HPDE6-E6E7 (cell line): ENCODE results near the gene ENDOV.

Experiments
- DNase-seq: peaks from one replicate; pipeline ENCODE4 v3.0.0; 2011; ENCODE audit warnings: missing footprints; ENCODE audit errors: extremely low spot score

Gene ENDOV

DNA sequence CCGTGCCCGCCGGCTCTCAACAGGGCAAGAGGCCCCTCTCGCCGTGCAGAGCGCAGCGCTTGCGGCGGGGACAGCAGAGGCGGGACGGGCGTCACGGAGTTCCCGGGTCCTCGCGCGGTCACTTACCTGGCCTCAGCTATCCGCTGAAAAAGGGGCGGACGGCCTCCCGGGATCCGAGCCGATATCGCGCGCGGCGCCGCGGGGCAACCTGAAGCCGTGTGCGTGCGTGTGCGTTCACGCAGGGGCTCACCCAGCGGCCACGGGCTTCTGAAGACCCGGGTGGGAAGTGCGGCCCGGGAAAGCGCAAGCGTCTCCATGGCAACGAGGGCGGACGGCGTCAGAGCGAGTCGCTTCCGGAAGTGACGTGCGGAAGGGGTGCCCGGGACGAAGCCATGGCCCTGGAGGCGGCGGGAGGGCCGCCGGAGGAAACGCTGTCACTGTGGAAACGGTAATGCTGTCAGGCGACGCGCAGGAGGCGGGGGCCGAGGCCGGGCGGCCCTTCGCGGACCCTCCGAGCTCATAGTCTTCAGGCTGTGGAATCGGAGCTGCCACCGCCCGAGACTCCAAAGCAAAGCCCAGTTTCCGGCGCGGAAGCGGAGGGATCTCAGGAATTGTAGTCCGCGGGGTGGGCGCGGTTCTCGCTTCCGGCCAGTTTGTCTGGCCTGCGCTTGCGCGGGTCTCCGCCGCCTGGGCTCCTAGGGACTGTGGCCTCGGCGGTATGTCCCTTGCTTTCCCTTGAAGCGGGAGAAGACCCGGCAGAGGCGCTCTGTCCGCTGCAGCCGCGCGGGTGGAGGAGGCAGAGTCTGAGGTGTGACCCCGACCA lies at the start of gene ENDOV:
Gene ENDOV (plus strand): TSS at position 365 of the 823 bp plus-strand sequence. CDS start 28 bp downstream, at position 393.
- peak; percentile 99 for DNase-seq

DNA sequence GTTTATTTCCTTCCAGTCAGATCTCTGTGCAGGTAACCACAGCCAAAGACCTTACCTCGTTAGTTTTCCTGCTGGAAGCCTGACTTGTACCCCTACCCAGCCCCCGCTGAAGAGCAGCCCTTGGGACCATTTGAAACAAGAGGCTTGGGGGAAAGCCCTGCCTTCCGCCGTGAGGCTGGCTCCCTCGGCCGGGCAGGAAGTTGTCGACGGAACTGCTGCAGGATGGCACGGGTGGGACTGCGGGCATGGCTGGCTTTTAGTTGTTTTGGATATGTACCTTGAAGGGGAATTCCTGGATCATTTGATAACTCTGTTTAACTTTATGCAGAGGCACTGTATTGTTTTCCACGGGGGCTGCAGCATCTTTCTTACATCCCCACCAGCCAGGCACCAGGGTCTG lies 49.0 kb upstream of the ENDOV start:
- DNase-seq: no peak

DNA sequence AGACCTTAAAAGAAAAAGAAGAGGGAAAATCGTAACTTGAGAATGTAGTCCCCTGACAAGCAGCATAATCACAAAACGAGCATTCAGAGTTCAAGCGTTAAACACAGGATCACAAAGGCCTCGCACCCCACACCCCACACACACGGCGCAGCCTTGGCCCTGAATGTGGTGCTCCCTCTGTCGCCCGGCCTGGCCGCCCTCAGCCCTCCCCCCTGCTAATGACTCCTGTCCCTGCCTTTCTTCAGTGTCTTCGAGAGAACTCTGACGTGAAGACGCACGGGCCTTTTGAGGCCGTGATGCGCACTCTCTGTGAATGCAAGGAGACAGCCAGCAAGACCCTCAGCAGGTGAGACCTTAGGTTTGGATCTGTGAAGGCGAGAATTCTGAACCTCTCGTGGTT lies 47.5 kb upstream of the ENDOV start:
- no peak for DNase-seq

DNA sequence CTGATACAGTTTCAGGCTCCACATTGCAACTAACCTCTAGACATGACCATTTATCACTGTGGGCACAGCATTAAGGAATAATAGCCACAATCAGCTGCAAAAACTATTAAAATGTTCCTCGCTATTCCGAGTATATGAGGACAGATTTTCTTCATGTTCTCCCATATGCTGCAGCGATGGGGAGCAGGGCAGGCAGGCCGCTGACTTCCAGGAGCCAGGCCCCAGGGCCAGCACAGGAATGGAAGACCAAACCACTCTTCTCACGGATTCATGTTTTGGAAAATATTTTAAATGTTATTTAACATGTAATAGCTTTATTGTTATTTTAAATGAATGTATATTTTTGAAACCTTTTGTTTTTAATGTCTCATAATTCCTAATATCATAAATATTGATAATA lies 43.8 kb upstream of the ENDOV start:
- DNase-seq: no peak

DNA sequence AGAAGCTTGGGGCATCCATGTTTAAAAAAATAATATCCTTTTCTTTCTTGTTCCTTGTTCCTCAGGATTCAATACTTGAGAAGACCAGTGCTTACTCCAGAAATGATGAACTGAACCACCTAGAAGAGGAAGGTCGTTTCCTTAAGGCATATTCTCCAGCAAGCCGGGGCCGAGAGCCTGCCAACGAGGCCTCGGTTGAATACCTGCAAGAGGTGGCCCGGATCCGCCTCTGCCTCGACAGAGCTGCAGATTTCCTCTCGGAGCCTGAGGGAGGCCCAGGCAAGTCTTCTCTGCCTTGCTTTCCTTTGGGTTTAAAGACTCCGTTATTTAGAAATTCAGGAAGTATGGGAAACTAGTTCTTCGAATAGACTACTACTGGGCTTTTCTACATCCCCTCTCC lies 42.5 kb upstream of the ENDOV start:
- no peak for DNase-seq

DNA sequence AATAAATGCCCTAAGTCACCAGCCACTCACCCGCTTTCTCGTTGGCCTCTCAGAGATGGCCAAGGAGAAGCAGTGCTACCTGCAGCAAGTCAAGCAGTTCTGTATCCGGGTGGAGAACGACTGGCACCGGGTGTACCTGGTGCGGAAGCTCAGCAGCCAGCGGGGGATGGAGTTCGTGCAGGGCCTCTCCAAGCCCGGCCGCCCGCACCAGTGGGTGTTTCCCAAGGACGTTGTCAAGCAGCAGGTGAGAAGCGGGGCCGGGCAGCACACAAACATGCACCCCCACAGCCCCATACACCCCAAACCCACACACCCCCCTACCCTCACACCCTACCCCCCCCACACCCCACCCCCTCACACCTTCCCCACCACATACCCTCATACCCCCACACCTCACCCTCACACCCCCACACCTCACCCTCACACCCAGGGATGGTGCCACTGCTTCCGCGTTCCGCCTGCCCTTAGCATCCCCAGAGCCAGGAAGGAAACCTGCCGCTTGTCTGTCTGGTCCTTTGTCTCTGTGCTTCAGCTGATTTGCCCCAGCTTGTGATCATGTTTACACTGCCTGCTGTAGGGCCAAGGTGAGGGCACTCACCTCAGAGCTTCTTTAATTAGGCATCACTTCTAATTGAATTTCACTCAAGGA lies 41.9 kb upstream of the ENDOV start:
- no peak for DNase-seq

DNA sequence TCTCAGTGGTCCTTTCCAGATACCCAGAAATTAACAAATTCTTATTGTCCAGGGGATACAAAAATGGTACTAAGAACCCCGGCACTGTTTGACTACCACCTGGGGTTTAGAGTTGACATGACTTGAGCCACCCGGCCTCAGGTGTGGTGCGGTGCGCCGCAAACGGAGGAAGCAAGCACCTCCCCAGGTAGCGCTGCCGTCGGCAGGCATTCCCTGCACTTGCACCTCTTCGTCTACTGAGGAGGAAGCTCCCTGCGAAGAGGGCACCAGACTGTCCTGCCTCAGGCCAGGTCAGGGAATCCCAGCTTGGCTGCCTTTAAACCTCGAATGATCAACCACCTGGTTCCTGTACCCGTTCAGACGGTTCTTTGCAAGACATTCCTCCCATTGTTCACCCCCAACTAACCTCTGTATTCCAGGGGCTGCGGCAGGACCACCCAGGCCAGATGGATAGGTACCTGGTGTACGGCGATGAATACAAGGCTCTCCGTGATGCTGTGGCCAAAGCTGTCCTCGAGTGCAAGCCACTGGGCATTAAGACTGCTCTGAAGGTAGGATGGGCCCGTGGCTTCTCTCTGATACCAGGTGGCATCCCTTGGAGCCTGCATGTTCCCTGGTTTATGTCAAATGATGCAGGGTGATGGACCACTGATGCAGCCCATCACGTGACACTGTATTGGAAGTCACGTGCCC lies 40.8 kb upstream of the ENDOV start:
- no peak for DNase-seq

DNA sequence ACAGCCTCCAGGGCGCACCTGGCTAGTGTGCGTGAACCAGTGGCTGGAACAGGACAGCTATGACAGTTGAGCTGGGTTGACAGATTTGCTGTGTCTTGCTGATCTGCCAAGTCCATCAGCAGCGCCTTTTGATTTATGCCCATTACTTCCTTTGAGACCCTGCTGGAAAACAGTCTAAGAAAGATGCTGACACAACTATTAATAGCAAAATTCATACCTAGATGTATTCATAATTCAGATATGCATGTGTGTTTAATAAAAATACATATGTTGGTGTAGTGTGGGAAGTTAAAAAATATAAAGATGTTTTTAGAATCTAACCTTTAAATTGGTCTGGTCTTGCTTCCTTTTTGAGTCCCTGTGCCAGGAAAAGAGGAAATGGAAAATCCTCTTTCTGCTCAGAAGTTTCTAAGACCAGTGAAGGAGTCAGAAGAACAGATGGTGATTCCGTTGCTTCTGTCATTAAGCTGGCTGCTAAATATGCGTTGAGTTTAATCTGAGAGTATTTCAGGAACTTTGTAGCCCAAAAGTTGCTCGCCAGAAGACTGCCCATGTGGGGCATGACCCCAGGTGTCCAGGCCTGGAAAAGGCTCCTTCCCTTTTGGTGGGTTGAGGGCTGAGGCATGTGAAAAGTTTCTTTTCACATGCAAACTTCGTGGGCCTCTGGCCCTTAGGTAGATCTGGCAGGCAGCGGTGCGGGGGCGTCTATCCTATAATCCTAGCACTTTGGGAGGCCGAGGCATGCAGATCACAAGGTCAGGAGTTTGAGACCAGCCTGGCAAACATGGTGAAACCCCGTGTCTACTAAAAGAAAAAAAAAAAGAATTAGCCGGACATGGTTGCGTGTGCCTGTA lies 40.0 kb upstream of the ENDOV start:
- DNase-seq: no peak

DNA sequence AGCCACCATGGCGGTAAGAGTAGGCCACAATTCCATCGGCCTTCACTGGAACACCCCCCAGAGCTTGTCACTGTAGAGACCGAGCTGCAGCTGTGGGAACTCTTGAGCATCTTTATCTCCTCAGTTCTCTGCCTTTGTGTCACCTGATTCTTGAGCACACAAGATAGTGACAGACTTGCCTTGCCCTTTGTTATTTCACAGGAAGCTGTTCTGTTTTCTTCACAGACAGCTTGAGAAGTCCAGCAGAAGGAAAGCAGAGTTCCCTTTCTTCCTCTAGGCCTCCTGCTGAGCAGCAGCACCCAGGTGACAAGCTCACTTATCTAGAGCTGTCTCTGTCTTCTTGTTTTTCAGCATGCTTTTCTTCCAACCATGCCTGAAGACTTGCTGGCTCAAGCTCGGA lies 38.4 kb upstream of the ENDOV start:
- DNase-seq: no peak

DNA sequence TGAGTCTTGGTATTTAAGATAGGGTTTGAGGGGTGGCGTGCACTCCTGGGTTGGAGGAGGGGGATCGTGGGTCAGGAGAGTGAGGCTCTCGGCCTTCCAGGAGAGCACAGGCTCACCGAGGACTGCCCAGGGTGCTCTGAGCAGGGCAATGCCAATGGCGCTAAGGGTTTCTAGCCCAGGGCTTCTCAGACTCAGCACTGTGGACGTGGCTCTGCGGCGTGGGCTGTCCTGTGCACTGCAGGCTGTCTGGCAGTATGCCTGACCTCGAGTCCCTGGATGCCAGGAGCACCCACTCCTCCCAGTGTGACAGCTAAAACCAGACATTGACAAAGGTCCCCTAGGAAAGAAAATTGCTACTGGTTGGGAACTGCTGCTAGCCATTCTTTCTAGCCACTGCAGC lies 37.2 kb upstream of the ENDOV start:
- DNase-seq: no peak

DNA sequence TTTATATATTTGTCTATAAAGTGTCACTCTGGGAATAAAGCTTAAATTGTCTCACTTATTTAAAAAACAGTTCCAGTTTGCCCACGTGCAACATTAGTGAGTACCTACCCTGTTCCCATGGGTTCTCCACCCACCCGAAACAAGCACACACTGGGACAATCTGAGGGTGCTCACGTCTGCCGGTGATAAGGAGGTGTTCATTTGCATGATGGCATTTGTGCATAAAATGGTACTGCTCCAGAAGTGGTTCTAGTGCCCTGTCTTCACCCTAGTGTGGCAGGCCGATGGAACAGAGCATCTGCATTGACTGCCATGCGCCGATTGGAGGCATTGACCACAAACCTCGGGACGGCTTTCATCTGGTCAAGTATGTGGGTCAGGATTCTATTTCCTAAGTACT lies 35.6 kb upstream of the ENDOV start:
- DNase-seq: no peak

DNA sequence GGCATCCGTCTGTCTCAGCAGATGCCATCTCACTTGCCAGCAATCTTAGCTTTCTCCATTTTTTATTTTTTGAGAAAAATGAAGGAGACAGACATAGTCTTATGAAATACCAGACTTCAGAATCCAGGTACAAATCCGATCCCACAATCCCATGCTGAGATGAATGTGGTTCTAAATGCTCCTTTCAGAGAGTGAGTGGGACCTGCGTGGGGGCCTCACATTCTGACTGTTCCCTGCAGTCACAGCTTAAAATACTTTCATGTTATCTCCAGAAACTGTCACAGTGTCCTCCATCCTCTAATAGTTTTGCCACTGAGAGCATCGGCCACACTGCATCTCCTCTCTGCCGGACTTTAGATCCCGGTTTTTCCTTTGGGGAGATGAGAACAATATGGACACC lies 34.9 kb upstream of the ENDOV start:
- DNase-seq: no peak

DNA sequence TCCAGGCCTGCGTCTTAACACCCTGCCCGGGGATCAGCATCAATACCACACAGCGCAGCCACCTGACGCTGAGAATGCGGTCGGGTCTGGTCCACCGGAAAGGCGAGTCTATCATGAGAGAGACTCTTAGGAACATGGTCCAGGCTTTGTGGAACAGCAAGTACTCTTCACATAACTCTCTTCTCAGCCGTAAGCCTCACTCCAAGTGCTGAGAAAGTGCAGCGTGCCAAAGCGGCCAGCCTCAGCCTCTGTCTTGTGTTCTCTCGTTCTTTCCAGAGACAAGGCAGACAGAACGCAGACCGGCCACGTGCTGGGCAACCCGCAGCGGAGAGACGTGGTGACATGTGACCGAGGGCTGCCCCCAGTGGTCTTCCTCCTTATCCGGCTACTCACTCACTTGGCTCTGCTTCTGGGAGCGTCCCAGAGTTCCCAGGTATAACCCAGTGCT lies 34.4 kb upstream of the ENDOV start:
- DNase-seq: no peak

DNA sequence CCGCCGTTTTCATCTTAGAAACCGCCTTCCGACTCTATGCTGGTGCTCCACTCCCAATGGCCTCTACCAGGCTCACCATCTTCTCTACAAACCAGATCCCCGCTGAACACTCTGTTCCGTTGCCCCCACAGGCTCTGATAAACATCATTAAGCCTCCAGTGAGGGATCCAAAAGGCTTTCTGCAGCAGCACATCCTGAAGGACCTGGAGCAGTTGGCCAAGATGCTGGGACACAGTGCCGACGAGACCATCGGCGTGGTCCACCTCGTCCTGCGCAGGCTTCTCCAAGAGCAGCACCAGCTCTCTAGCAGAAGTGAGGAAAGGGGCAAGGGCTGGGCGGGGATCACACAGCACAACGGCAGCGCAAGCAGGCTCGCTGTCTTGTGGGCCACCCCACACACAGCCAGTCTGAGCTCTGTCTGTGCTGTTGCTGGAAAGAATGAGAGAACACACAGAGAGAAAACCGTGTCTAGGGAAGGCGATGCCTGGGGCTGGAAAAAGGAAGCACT lies 33.5 kb upstream of the ENDOV start:
- DNase-seq: no peak

DNA sequence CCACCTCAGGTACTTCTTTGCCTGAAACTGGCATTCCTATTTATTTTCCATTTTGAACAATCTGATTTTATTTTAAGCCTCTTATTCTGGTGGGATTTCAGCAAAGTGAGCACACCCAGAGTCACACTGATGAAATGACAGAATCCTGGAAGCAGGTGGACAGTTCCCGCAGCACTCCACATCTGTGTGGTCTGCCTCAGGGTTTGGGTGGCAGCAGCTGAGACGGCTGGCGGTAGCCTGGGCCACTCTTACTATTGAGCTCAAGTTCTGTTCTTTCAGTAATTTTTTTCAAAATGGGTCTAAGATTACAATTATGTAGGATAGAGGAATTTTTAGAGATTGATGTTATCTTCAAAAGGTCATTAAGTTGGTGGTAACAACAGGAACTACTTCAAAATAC lies 32.5 kb upstream of the ENDOV start:
- no peak for DNase-seq

DNA sequence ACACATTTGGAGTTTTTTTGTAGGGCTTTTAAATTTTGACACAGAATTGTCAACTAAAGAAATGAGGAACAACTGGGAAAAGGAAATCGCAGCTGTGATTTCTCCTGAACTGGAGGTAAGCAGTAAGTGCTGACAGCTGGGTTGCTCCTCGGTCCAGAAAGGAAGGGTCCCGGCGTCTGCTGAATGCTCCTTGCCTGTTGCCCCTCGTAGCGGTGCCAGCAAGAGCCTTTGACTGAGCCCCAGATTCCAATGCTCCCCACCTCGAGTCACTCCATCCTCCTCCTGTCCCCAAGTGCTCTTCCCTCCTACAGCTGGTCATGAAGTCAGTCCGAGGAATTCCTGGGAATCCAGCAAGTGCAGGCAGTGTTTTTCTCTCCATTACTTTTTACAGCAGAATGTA lies 32.0 kb upstream of the ENDOV start:
- DNase-seq: no peak

DNA sequence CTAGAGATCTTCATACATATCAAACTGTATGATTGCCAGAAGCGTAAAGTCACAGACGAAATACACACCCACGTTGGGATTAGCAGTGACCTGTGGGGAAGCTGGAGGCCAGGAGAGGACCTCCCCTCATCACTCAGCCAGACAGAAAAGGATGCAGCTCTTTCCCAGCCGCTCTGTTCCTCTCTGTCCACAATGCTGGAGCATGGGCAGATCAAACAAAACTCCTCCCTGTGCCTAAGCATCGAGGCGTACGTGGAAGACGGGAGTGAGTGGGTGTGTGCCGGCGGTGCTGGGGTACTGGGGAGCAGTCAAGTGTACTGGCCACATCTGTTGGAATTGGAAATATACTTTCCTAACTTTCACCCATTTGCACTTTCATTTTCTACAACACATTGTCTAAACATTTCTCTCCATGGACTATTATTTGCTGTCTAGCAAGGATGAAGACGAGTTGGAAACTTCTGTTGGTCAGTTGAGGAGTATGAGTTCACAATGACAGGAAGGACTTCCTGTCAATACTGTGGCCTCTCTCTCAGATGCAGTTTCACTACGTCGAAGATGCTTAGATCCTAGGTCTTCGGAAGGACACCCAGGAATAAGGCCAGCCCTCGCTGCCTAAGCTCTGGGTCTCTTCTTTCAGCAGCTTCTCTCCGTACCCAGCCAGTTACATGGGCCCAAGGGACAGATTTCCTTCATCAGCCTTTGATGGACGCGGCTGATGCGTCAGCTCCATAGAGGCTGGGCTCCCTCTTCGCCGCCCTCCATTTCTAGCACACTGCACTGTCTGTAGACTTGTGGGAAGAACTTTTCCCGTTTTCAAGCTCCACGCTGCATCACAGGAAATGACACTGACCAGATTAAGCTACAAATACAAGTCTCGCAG lies 30.6 kb upstream of the ENDOV start:
- DNase-seq: no peak

DNA sequence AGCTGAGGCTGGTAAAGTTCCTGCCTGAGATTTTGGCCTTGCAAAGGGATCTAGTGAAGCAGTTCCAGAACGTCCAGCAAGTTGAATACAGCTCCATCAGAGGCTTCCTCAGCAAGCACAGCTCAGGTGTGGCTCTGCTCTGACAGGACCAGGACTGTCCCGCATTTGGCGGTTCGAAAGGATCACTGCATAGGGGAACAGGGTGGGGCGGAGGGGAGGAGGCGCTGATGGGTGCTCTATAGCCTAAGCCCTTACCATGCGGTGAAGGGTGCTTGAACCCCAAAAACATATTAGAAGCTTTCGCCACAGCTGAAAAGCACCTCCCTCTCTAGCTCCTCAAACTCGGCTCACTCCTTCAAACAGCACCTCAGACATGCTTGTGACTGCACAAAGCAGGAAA lies 29.9 kb upstream of the ENDOV start:
- no peak for DNase-seq

DNA sequence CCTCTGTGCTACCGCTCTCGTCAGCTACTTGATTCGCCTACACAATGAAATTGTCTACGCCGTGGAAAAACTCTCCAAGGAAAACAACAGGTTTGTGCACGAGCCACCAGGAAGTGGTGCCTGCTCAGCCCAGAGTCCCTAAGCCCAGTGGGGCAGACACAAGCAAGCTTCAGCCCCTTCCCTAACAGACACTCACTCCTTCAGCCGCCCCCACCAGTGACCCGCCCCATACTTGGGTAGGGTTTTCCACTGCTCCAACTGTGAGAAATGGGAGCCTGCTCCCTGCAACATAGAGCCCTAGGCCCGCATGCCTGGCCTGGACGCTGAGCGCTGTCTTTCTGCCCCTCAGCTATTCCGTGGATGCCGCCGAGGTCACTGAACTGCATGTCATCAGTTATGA lies 28.6 kb upstream of the ENDOV start:
- DNase-seq: no peak

DNA sequence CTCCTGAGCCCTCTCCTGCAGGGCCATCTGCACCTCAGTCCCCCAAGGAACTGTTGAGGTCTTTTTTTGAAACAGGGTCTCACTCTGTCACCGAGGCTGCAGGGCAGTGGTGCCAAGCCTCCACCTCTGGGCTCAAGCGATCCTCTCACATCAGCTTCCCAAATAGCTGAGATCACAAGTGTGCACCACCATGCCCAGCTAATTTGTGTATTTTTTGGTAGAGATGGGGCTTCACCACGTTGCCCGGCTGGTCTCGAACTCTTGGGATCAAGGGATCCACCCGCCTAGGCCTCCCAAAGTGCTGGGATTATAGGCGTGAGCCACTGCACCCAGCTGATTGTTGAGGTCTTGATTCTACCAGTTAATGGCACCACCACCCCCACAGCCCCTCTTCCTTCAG lies 27.9 kb upstream of the ENDOV start:
- no peak for DNase-seq

DNA sequence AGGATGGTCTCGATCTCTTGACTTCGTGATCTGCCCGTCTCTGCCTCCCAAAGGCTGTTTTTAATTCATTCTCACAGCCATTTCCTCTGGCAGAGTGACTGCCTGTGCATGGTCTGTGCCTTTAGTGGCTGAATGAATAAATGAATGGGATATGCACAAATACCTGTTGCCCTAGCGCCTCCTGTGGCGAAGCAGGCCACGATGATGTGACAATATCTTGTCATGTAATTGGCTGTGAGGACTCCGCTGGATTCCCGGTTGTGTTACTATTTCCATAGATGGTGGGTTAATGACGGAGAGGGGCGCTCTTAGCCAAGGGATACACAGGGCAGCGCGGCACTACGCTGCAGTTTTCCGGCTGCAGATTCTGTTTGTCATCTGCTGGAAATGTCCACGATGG lies 26.8 kb upstream of the ENDOV start:
- no peak for DNase-seq
